ENCODE data around the gene AKR7A3. TPM values are rescaled to one million over a fixed set of nuclear protein-coding genes. Genes with fewer than 3 reads are reported as not detected.
A peak's percentile ranks its signal among the peaks of the same experiment; 100 is the strongest.
"Not testable (repeated sequence)": the region's sequence is repeated elsewhere in the genome, so short reads cannot be mapped to it uniquely, and the experiment has no call there.

AKR7A3 gene
- total RNA-seq, 4 donors from 2014 or later = 1.8 to 3.5 (median 2.3) TPM

DNA sequence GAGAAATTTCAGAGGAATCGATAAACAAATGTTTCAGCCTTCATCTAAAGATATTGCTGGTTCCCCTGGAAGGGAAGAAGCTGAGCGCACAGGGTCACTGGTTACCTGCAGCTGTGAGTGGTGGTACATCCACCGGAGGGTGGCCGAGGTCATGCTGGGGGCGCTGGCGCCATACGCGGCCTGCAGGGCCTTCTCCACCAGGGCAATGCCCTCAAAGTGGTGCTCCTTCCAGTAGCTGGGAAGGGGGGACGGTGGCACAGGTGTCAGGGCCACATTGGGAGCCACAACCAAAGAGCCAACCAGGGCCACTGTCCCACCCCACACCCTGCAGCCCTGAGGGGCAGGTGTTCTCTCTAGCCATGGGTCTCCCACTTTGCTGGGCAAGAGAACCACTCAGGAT, 4.7 kb downstream of the AKR7A3 start:
- H3K27ac ChIP-seq = no peak overlapping the region
- peaks cover 1% of the 10 kb centered on the region in 2 donors for H3K4me1 ChIP-seq
- H3K27me3 ChIP-seq = no peaks in the 10 kb centered on the region
- DNase-seq = no peak
- H3K9me3 ChIP-seq = no peaks in the 10 kb centered on the region
- 94 to 95% methylated on average over 9 of the region's 9 CpGs for WGBS, 2 donors
- H3K4me3 ChIP-seq (replicated peaks in 1 of 3) = no peak overlapping the region
- H3K36me3 ChIP-seq = no peaks in the 10 kb centered on the region
- intact Hi-C loops (cut with DNase I) = no loop called here
- TF ChIP-seq, protein P1, sequence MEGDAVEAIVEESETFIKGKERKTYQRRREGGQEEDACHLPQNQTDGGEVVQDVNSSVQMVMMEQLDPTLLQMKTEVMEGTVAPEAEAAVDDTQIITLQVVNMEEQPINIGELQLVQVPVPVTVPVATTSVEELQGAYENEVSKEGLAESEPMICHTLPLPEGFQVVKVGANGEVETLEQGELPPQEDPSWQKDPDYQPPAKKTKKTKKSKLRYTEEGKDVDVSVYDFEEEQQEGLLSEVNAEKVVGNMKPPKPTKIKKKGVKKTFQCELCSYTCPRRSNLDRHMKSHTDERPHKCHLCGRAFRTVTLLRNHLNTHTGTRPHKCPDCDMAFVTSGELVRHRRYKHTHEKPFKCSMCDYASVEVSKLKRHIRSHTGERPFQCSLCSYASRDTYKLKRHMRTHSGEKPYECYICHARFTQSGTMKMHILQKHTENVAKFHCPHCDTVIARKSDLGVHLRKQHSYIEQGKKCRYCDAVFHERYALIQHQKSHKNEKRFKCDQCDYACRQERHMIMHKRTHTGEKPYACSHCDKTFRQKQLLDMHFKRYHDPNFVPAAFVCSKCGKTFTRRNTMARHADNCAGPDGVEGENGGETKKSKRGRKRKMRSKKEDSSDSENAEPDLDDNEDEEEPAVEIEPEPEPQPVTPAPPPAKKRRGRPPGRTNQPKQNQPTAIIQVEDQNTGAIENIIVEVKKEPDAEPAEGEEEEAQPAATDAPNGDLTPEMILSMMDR (IDR thresholded peaks at IDR 0.05) = no peak
- no peak for TF ChIP-seq POLR2A (IDR thresholded peaks at IDR 0.05)

DNA sequence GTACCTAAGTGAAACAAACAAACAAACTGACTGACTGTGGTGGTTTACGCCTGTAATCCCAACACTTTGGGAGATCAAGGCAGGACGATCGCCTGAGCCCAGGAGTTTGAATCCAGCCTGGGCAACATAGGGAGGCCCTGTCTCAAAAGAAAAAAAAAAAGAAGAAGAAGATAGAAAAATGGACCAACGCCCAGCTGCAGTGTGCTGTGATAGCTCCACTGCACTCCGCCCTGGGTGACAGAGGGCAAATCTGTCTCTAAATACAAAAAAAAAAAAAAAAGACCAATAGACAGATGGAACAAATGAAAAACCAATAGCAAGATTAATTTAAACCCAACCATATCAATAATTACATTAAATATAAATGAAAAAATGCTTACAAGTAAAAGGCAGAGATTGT, 13.9 kb downstream of the AKR7A3 start:
- Histone ChIP-seq H3K36me3 (no peaks in the 10 kb centered on the region), H3K4me3 (replicated peaks in 1 of 3) (no peak overlapping the region), H3K27me3 (no peaks in the 10 kb centered on the region), H3K27ac (no peak overlapping the region), H3K9me3 (no peaks in the 10 kb centered on the region), H3K4me1 (no peaks in the 10 kb centered on the region)
- WGBS, 2 donors = 91% methylated on average over 5 of the region's 5 CpGs
- DNase-seq = no peak
- intact Hi-C loops (cut with DNase I) = no loop called here
- TF ChIP-seq, protein P1 (IDR thresholded peaks at IDR 0.05) = no peak
- no peak for TF ChIP-seq POLR2A (IDR thresholded peaks at IDR 0.05)

DNA sequence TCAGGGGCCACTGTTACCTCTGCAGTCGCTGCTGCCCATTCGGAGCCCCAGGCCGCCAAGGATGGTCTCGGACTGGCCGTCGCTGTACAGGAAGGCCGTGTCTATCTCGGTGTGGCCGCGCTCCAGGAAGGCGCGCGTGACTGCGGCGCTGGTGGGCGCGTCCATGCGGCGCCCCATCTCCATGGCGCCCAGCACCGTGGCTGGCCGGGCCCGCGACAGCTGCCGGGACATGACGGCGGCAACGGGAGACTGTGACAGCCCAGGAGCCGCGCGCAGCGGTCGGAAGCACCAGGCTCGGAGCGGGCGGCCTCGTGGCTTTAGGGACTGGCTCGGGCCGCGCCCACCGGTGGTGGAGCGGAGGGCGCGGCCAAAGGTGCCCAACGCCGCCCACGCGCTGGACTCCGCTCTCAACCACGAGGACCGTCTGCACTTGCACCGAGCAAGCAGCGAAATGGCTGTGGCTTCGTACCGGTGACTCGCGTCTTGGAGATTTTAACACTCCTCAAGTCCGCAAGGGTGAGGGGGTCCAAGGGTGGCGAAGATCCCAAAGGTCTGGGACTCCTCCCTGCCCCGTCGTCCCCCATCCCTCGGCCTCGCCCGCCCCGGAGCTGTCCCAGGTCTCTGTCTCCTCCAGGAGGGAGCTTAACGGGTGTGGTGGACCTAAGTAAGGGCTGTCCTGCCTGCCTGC, 14.6 kb downstream of the AKR7A3 start:
- intact Hi-C loops (cut with DNase I); H3K36me3 ChIP-seq; H3K4me3 ChIP-seq (replicated peaks in 1 of 3); H3K4me1 ChIP-seq; H3K27ac ChIP-seq; H3K9me3 ChIP-seq; H3K27me3 ChIP-seq: not testable (repeated sequence)
- DNase-seq = peak; percentile 45 to 48
- WGBS, 2 donors = 11 to 13% methylated on average over 11 to 20 of the region's 66 CpGs

DNA sequence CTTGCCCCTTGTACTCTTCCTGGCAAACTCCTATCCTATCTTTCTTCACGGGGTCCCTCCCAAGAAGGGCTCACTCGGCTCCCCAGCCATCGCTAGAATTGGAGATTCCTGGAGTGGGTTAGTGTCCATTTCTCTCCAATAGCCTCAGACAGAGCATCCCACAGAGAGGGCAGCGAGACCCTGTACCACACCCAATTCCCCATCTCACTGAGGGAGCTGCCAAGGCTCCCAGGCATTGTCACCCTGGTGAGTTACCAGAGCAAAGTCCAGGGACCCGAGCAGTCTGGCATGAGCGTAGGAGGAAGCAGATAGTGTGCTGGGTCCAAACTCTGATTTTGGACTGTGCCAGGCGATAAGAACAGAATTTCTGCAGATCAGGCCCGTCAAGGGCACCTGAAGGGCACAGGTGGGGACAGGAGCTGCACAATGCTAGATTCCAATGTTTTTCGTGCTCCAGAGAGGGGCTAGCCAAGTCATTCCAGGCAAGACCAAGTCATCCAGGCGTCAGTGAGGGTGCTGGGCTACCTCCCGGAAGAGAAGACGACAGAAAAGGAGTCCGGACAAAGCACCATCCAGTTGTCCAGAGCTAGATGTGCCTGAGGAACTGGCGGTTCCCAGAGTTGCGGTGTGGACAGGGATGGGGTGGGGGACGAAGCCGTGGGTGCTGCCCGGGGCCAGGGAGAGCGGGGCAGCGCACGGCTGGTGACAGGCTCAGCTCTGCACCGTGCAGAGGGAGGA, 15.3 kb downstream of the AKR7A3 start:
- H3K27me3 ChIP-seq = no peaks in the 10 kb centered on the region
- intact Hi-C loops (cut with DNase I) = no loop called here
- H3K9me3 ChIP-seq = no peaks in the 10 kb centered on the region
- H3K4me3 ChIP-seq (replicated peaks in 1 of 3) = no peak overlapping the region
- 82 to 87% methylated on average over 22 of the region's 22 CpGs for WGBS, 2 donors
- H3K27ac ChIP-seq = no peak overlapping the region
- no peaks in the 10 kb centered on the region for H3K36me3 ChIP-seq
- no peaks in the 10 kb centered on the region for H3K4me1 ChIP-seq
- TF ChIP-seq, protein P1 (IDR thresholded peaks at IDR 0.05) = no peak
- no peak for TF ChIP-seq POLR2A (IDR thresholded peaks at IDR 0.05)
- no peak for DNase-seq

DNA sequence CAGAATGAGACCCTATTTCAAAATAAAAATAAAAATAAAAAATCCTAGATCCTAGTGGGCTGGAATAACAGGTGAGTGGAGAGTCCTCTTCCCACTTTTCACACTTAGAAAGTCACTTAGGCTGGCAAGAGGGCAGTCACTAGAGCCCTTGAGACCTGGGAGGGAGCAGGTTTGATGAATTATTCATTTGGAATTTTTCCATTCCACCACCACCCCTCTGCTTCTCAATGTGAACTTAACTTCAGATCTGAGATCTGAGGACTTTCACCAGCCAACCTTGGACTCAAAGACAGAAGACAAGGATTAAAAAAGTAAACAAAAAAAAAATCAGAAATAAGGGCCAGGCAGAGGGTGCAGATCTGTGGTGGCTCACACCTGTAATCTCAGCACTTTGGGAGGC, 16.5 kb downstream of the AKR7A3 start:
- H3K27me3 ChIP-seq = no peaks in the 10 kb centered on the region
- H3K4me1 ChIP-seq = no peaks in the 10 kb centered on the region
- no peak for TF ChIP-seq POLR2A (IDR thresholded peaks at IDR 0.05)
- TF ChIP-seq, protein P1 (IDR thresholded peaks at IDR 0.05) = no peak
- intact Hi-C loops (cut with DNase I) = no loop called here
- H3K4me3 ChIP-seq (replicated peaks in 1 of 3) = no peak overlapping the region
- no peaks in the 10 kb centered on the region for H3K36me3 ChIP-seq
- no peak for DNase-seq
- no peaks in the 10 kb centered on the region for H3K9me3 ChIP-seq
- H3K27ac ChIP-seq = no peak overlapping the region

DNA sequence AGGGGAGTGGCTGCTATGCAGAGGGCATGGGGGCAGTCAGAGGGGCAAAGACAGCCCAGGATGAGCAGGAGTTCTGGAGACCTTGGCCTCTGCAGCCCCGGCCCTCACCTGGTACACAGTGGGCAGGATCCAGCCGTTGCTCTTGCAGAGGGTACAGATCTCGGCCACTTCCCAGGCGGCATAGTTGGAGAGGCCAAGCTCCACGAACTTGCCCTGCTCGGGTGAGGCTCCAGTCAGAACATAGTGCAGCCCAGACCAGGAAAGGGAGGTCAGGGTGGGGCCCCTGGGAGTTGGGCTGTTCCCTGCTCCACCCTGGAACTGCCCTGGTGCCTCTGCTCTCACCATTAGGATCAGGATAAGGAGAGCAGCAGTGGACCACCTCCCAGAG, 18.2 kb downstream of the AKR7A3 start:
- intact Hi-C loops (cut with DNase I); H3K36me3 ChIP-seq; H3K27me3 ChIP-seq; H3K4me1 ChIP-seq; H3K4me3 ChIP-seq (replicated peaks in 1 of 3); H3K9me3 ChIP-seq; H3K27ac ChIP-seq; DNase-seq: not testable (repeated sequence)
- WGBS, 2 donors = 85 to 100% methylated on average over 2 to 4 of the region's 6 CpGs

DNA sequence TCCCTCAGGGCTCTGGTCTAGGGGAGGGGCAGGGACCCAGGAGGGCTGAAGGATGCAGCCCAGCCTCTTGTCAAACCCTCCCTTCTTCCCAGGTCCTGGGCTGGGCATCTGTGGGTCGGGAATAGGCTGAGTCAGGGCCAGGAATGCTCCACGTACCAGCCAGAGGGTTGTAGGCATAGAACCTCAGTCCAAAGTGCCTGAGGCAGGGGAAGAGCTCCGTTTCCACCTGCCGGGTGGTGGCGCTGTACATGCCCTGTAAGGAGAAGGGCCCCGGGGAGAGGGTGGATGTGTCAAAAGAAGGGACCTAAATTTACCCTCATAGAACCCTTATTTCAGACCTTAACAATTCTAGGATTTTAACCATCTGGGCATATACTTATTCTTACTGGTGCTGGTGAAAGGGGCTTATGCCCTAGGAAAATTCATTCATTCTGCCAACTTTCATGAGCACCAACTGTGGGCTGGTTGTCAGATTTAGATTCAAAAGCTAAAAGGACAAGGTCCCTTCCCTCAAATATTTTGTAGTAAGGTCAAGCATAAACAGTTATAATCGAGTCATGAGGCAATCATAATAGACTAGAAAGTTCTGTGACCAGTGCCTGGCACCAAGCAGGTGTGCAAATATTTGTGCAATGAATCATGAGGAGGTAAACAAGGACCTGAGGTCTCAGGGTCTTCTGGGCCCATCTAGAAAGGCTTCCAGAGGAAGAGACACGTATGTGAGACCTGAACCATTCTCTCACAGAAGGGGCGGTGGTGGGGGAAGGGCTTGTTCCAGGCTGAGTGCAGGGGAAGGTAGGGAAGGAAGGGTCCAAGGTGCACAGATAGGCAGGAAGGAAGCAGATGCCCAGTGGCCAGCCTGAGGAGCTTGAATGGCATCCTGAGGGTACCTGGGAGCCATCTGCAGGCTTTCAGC, 18.9 kb downstream of the AKR7A3 start:
- H3K27me3 ChIP-seq; H3K36me3 ChIP-seq; DNase-seq; H3K27ac ChIP-seq; H3K4me3 ChIP-seq (replicated peaks in 1 of 3); intact Hi-C loops (cut with DNase I); H3K4me1 ChIP-seq; H3K9me3 ChIP-seq: not testable (repeated sequence)
- 81 to 85% methylated on average over 8 to 9 of the region's 9 CpGs for WGBS, 2 donors

Data from thyroid gland (tissue), 4 donors.